Measurements from ENCODE around the gene RIMBP2.

Gene RIMBP2

GRCh38 chr12:130496516-130497120, 219.5 kb downstream of the RIMBP2 start:
- no peak for DNase-seq

DNA sequence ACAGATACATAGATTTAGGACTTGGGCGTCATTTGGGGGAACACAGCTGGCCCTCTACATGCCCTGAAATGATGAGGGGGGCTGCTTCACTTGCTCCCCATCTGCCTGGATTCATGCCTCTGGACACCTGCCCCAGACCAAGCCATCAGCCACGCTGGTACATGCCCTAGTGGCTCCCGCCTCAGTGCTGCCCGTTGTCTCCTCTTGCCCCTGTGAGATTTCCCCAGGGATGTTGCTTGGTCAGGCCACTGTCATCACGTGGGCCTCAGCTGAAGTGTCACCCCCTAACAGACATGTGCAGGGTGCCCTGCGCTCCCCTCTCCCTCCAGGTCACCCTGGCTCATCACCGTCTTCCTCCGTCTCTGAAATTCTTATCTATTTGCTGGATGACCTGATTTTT, 220.9 kb downstream of the RIMBP2 start:
- no peak for DNase-seq

GRCh38 chr12:130494736-130495135, 221.4 kb downstream of the RIMBP2 start:
- no peak for DNase-seq

- DNase-seq, result no peak
Observed at GRCh38 chr12:130493951-130494350, 222.1 kb downstream of the RIMBP2 start.

- no peak for DNase-seq
Observed at GRCh38 chr12:130491421-130492357, 224.4 kb downstream of the RIMBP2 start.

- no peak for DNase-seq
Observed at GRCh38 chr12:130490674-130491073, 225.4 kb downstream of the RIMBP2 start.

DNA sequence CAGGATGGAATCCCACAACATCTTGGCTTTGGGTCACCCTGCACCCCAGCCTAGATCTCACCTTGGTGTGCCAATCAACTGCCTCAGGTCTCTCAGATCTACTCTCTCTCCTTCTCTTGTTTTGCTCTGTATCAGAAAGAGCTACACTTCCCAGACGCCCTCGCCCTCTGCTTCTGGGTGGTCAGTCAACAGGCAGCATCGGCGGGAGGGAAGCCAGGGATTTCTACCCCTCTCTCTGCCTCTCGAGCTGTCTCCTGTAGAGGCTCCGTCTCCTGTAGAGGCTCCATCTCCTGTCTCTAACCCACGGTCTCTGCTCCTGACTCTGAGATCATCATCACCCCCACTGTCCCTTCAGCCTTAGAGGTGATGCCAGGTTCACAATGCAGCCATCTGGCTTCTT, 226.8 kb downstream of the RIMBP2 start:
- no peak for DNase-seq

GRCh38 chr12:130488358-130488710, 227.8 kb downstream of the RIMBP2 start:
- DNase-seq, result no peak

DNA sequence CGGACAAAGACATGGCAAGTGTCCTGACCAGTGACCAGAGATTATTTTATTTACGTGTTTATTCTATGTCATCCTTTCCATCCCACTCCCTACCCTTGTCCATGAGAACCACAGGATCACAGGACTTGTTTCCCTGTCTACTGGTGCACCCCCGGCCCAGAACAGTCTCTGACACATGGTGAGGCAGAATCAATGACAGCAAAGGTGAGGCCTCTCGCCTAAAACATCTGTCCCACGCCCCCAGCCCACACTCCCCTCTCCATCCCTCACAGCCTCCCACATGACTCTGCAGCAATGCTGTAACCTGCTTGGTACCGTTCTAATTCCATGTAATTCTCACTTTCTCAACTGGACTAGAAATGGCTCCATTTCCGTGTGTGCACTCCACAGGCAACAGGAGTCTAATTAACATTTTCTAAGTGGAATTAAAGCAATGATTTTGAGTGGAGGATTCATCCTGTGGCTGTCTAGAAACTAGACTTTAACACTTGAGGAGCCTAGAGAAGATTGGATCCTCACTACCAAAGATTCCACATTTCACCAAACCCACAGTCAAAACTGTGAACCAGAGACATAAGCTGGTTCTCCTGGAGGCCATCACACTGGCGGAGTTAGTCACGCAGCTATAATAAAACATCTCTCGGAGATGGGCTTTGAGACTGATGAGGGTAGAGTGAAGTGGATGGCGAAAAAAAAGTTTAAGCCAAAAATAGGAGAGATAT, 228.3 kb downstream of the RIMBP2 start:
- DNase-seq, result no peak

DNA sequence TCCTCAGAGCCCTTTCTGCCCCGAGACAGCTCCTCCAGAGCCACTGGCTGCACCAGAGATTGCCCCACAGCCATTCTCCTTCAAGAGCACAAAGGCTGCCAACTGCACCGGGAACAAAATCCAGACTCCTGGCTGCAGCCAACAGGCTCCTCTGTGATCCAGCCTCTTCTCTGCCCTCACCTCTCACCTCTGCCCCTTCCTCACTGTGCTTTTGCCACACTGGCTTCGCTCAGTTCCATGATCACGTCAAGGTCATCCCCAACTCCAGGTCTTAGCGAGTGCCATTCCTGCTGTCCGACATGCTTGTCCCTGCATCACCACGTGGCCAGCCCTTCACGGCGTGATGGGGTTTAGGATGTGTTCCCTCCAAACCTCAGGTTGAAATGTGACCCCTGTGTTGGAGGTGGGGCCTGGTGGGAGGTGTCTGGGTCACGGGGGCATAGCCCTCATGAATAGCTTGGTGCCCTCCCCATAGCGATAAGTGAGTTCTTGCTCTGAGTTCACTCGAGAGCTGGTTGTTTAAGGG, 229.1 kb downstream of the RIMBP2 start:
- DNase-seq, result no peak

GRCh38 chr12:130486146-130486435, 230.0 kb downstream of the RIMBP2 start:
- DNase-seq, result no peak

- no peak for DNase-seq
Observed at GRCh38 chr12:130485291-130486145, 230.6 kb downstream of the RIMBP2 start.

DNA sequence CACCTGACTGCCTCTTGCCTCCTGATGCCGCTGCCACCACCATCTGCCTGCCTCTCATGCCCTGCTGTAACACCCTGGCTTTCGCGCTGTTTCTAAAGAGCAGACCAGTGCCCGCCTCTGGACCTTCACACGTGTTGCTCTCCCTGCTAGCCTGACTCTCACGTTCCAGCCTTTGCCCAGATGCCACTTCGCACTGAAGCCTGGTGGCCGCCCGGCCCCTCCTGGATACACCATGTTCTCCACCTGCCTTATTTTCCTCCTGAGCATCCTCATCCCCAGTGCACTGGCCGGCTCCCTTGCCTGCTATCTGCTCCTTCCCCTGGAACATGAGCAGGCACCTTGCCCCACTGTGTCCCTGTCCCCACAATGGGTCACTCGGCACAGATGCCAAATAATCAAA, 231.9 kb downstream of the RIMBP2 start:
- no peak for DNase-seq

- no peak for DNase-seq
Observed at GRCh38 chr12:130483616-130484180, 232.4 kb downstream of the RIMBP2 start.

DNA sequence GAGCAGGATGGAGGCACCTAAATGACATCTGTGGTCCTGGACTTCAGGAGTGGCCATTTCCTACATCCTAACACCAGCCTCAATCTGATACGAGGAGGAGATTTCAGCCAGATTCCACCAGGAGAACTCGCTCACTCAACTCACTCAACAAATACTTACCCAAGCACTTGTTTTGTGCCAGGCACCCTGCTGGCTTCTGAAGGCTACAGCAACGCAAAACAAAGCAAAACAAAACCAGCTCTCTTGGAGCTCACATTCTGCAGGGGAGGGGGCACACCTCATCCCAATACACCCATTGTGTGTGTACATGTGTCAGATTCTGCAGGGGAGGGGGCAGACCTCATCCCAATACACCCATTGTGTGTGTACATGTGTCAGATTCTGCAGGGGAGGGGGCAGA, 233.7 kb downstream of the RIMBP2 start:
- no peak for DNase-seq

- no peak for DNase-seq
Observed at GRCh38 chr12:130481392-130481879, 234.7 kb downstream of the RIMBP2 start.

GRCh38 chr12:130480887-130481286, 235.2 kb downstream of the RIMBP2 start:
- no peak for DNase-seq

DNA sequence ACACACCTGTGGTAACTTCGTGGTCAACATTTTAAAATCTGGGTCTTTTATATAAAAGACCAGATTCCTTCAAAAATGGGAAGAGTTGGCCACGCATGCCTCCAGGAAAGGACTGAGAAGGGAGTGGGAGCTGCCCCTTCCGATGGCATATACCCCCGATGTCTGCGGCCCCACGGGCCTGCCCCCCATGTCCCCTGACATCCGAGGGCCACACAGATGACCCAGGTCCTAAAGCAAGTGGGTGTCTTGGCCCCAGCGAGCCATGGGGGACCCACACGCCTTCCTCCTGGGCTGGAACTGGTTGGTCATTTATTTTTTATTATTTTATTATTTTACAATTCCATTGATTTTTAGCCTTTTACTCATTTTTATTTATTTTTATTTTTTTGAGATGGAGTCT, 235.9 kb downstream of the RIMBP2 start:
- DNase-seq, result no peak

DNA sequence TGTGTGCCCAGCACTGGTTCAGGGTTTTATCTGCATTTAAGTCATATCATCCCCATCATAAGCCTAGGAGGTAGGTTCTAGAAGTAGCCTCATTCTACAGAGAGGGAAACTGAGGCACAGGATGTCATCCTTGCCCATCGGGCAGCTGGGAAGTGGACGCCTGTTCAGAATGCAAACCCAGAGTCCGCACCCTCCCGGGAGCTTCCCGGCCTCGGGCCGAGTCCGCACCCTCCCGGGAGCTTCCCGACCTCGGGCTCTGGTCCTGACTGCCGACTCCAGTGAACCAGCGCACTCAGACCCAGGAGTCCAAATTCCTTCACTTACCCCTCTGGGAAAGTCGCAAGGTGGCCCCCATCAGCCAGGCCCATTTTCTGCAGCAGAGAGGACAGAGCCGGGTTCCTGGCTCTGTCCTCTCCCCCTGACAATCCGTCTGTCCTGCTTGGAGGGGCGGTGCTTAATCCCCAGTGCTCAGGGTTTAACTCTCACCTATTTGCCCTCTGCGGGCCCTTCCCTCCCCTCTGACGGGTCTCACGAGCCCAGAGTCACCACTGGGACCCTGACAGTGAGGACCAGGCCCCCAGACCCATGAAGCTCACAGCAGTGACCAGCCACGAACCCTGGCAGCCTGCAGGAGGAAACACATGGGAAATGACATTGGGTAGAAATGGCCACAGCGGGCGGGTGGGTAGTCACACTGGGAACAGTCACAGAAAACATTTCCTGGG, 236.5 kb downstream of the RIMBP2 start:
- no peak for DNase-seq

GRCh38 chr12:130478786-130479185, 237.3 kb downstream of the RIMBP2 start:
- no peak for DNase-seq

DNA sequence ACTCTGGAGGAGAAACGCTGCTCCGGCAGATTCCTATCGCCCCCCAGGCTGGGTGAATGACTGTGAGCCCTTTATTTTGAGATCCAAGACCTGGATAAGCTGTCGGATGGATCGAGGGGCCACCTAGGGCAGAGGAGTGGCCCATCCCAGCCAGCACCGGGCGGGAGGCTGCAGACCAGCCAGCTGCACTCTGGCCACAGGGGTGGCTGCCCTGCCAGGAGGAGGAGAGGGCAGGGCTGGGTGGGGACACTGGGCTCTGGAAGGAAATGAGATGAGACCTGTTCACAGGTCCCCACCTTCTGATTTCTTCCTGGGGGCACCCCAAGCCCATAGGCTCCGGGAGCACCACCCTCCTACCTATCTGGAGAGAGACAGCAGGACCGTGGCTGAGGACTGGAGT, 238.4 kb downstream of the RIMBP2 start:
- no peak for DNase-seq

DNA sequence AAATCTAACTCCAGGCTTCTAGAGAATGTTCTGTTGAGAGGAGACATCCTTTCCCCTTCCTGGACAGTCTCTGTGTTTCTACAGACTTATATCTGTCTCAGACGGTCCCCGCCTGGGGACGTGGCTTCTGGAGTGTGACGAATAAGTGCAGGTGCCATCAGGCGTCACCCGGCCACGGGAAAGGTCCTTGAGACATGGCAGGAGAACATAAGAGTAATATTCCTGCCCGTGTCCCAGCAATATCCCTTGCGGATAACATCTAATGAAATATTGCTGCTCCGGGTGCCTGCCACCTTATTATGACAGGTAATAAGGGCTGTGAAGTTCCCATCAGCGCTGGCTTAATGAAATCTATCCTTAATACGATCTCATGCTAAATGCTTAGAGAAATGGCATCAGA, 238.8 kb downstream of the RIMBP2 start:
- no peak for DNase-seq

All from amniotic stem cell (primary cell).